ENCODE data around the gene MBD5. TPM values are rescaled to one million over a fixed set of nuclear protein-coding genes. Genes with fewer than 3 reads are reported as not detected.

Gene MBD5
- total and polyA plus RNA-seq, 2 donors (not counting 1 experiment from before 2014, with no cell fraction given): 10.9 to 69.7 TPM

- WGBS (ENCODE audit: insufficient coverage): 97% methylated on average over 4 of the region's 6 CpGs
- Histone ChIP-seq H3K79me2 (ENCODE audit: control insufficient read depth, insufficient read depth, low read length) (no peaks in the 10 kb centered on the region), H3K9ac (ENCODE audit: low read length) (no peak overlapping the region), H3K36me3 (replicated peaks in 1 of 2; ENCODE audit: control extremely low read depth in 1 of 2, control insufficient read depth in 1 of 2, extremely low read depth in 1 of 2, insufficient read depth in 2 of 2, low read length in 1 of 2) (no peaks in the 10 kb centered on the region), H3K27ac (ENCODE audit: low read length in 2 of 2) (no peak overlapping the region), H3K27me3 (replicated peaks in 1 of 4; ENCODE audit: control extremely low read depth in 1 of 4, control insufficient read depth in 3 of 4, insufficient read depth in 4 of 4, low read length in 3 of 4) (no peaks in the 10 kb centered on the region), H3K4me2 (replicated peaks; ENCODE audit: low read depth, low read length, poor library complexity, severe bottlenecking) (no peak overlapping the region), H3K9me3 (ENCODE audit: control extremely low read depth in 1 of 3, control insufficient read depth in 2 of 3, insufficient read depth in 1 of 3, low read length in 2 of 3) (peaks cover 0 to 8% (median 4%) of the 10 kb centered on the region in 3 donors), H2AFZ (ENCODE audit: insufficient read depth, low read depth, low read length, poor library complexity, severe bottlenecking) (no peak overlapping the region), H3K4me3 (ENCODE audit: control extremely low read depth in 1 of 5, extremely low read depth in 1 of 5, insufficient read depth in 1 of 5, low read depth in 2 of 5, low read length in 4 of 5) (no peak overlapping the region), H4K20me1 (ENCODE audit: control insufficient read depth, insufficient read depth, low read length, poor library complexity, severe bottlenecking) (no peaks in the 10 kb centered on the region), H3K4me1 (ENCODE audit: control insufficient read depth in 2 of 2, insufficient read depth in 2 of 2, low read length in 2 of 2) (peaks cover 8 to 13% of the 10 kb centered on the region in 2 donors)
- TF ChIP-seq EZH2 (IDR thresholded peaks at IDR 0.05; ENCODE audit: borderline replicate concordance, insufficient read depth, low read depth, low read length, poor library complexity, severe bottlenecking) (no peak), CTCF (IDR thresholded peaks at IDR 0.05) (no peak)
- H3K27ac Mint-ChIP-seq: no peak overlapping the region
- intact Hi-C loops (cut with micrococcal nuclease): no loop called here
- DNase-seq (no peak), ATAC-seq (ENCODE audit: low read depth) (no peak)
- H3K4me1 Mint-ChIP-seq: no peaks in the 10 kb centered on the region
- ChIA-PET CTCF (no interaction called here), POLR2A (no interaction called here)
- peaks cover 4% of the 10 kb centered on the region for H3K27me3 Mint-ChIP-seq
- H3K4me3 Mint-ChIP-seq: no peak overlapping the region
- no peaks in the 10 kb centered on the region for H3K9me3 Mint-ChIP-seq (ENCODE audit: insufficient read depth)
Measured at GRCh38 chr2:148554459-148555247, 533.8 kb downstream of the MBD5 start.

GRCh38 chr2:148555622-148556294 lies 534.9 kb downstream of the MBD5 start:
- Histone ChIP-seq H3K79me2 (ENCODE audit: control insufficient read depth, insufficient read depth, low read length) (no peaks in the 10 kb centered on the region), H3K27ac (ENCODE audit: low read length in 2 of 2) (no peak overlapping the region), H3K4me1 (ENCODE audit: control insufficient read depth in 2 of 2, insufficient read depth in 2 of 2, low read length in 2 of 2) (peaks cover 8 to 13% of the 10 kb centered on the region in 2 donors), H3K9me3 (ENCODE audit: control extremely low read depth in 1 of 3, control insufficient read depth in 2 of 3, insufficient read depth in 1 of 3, low read length in 2 of 3) (peaks cover 0 to 8% (median 4%) of the 10 kb centered on the region in 3 donors), H3K36me3 (replicated peaks in 1 of 2; ENCODE audit: control extremely low read depth in 1 of 2, control insufficient read depth in 1 of 2, extremely low read depth in 1 of 2, insufficient read depth in 2 of 2, low read length in 1 of 2) (no peaks in the 10 kb centered on the region), H2AFZ (ENCODE audit: insufficient read depth, low read depth, low read length, poor library complexity, severe bottlenecking) (no peak overlapping the region), H3K27me3 (replicated peaks in 1 of 4; ENCODE audit: control extremely low read depth in 1 of 4, control insufficient read depth in 3 of 4, insufficient read depth in 4 of 4, low read length in 3 of 4) (no peaks in the 10 kb centered on the region), H3K4me3 (ENCODE audit: control extremely low read depth in 1 of 5, extremely low read depth in 1 of 5, insufficient read depth in 1 of 5, low read depth in 2 of 5, low read length in 4 of 5) (no peak overlapping the region), H3K4me2 (replicated peaks; ENCODE audit: low read depth, low read length, poor library complexity, severe bottlenecking) (no peak overlapping the region), H4K20me1 (ENCODE audit: control insufficient read depth, insufficient read depth, low read length, poor library complexity, severe bottlenecking) (no peaks in the 10 kb centered on the region), H3K9ac (ENCODE audit: low read length) (no peak overlapping the region)
- Mint-ChIP-seq H3K4me3 (no peak overlapping the region), H3K27me3 (peaks cover 8% of the 10 kb centered on the region), H3K9me3 (ENCODE audit: insufficient read depth) (no peaks in the 10 kb centered on the region), H3K4me1 (no peaks in the 10 kb centered on the region), H3K27ac (no peak overlapping the region)
- ATAC-seq (ENCODE audit: low read depth): no peak
- intact Hi-C loops (cut with micrococcal nuclease): no loop called here
- ChIA-PET POLR2A (no interaction called here), CTCF (interaction anchor here (1.1 kb wide), 1 partner anchor 47 kb away, joined by 3 read pairs; no protein-coding TSS in a partner anchor)
- TF ChIP-seq EZH2 (IDR thresholded peaks at IDR 0.05; ENCODE audit: borderline replicate concordance, insufficient read depth, low read depth, low read length, poor library complexity, severe bottlenecking) (no peak), CTCF (IDR thresholded peaks at IDR 0.05) (no peak)
- 94% methylated on average over 3 of the region's 6 CpGs for WGBS (ENCODE audit: insufficient coverage)
- DNase-seq: no peak
